Calu3 (cell line): ENCODE measurements around the gene ABHD2. TPM values are rescaled to one million over a fixed set of nuclear protein-coding genes. Genes with fewer than 3 reads are reported as not detected.
"Not testable (repeated sequence)": the region's sequence is repeated elsewhere in the genome, so short reads cannot be mapped to it uniquely, and the experiment has no call there.

Experiments
- BruUV-seq: library from RNA; stranded (reverse); fragments of 400-500 nt; replicated peaks from 2 replicates; lab custom pipeline; 2021; lab: Mats Ljungman, UMichigan
- CTCF ChIA-PET: fragments of 300-600 bp; sonication (Branson Sonifier 250); formaldehyde crosslinking; loops from one replicate; lab custom pipeline; 2022; ENCODE audit warnings: antibody characterized with exemption; lab: Charles Lee
- DNase-seq: peaks from one replicate; pipeline ENCODE4 v3.0.0; 2022
- H3K27ac Mint-ChIP-seq: one replicate; pipeline ENCODE4 v1.8.0; 2022; ENCODE audit warnings: mixed read lengths; ENCODE audit not compliant: unreplicated experiment
- H3K27me3 Mint-ChIP-seq: one replicate; pipeline ENCODE4 v1.8.0; 2022; ENCODE audit warnings: mixed read lengths; ENCODE audit not compliant: unreplicated experiment
- H3K36me3 Mint-ChIP-seq: one replicate; pipeline ENCODE4 v1.8.0; 2022; ENCODE audit warnings: mild to moderate bottlenecking, moderate library complexity, mixed read lengths; ENCODE audit not compliant: insufficient read depth, unreplicated experiment
- H3K4me1 Mint-ChIP-seq: one replicate; pipeline ENCODE4 v1.8.0; 2022; ENCODE audit warnings: mild to moderate bottlenecking, low read depth, mixed read lengths; ENCODE audit not compliant: unreplicated experiment
- H3K4me3 Mint-ChIP-seq: one replicate; pipeline ENCODE4 v1.8.0; 2022; ENCODE audit warnings: mild to moderate bottlenecking, low read depth, moderate library complexity, mixed read lengths; ENCODE audit not compliant: unreplicated experiment
- H3K9me3 Mint-ChIP-seq: one replicate; pipeline ENCODE4 v1.8.0; 2022; ENCODE audit warnings: low read depth, mixed read lengths; ENCODE audit not compliant: unreplicated experiment
- CTCF ChIP-seq: fragments of 200-600 bp; IDR thresholded peaks from one replicate; pipeline ENCODE4 v1.8.0; 2022; ENCODE audit warnings: antibody characterized with exemption; ENCODE audit not compliant: unreplicated experiment
- intact Hi-C: fragments of 100-400 bp; cut with micrococcal nuclease; formaldehyde crosslinking; loops from one replicate; pipeline ENCODE4 v1.10.0; 2022; ENCODE audit not compliant: unreplicated experiment
- total RNA-seq: library from RNA; stranded (reverse); gene quantifications from 2 replicates; pipeline ENCODE4 v1.2.3, GENCODE V29; 2022

Gene ABHD2
- total RNA-seq, 1 experiment from 2014 or later, result 353 TPM

- no peak overlapping the region for H3K4me3 Mint-ChIP-seq
- TF ChIP-seq CTCF, result no peak
- no peak overlapping the region for H3K27ac Mint-ChIP-seq
- H3K36me3 Mint-ChIP-seq, result peaks cover 2% of the 10 kb centered on the region
- peaks cover 3% of the 10 kb centered on the region for H3K9me3 Mint-ChIP-seq
- peaks cover 14% of the 10 kb centered on the region for H3K27me3 Mint-ChIP-seq
- CTCF ChIA-PET, result interaction anchor here (0.8 to 1.0 kb wide), 3 partner anchors 12 to 127 kb away, joined by 3 to 17 read pairs (median 4); partner anchors contain the start of gene ABHD2
- no TSS peak for BruUV-seq
- intact Hi-C loops, result no loop called here
- peaks cover 8% of the 10 kb centered on the region for H3K4me1 Mint-ChIP-seq
- DNase-seq, result no peak
These were observed 44.9 kb upstream of the ABHD2 start for GRCh38 chr15:89043031-89044002.

- DNase-seq, H3K27ac Mint-ChIP-seq, H3K9me3 Mint-ChIP-seq, H3K36me3 Mint-ChIP-seq, H3K27me3 Mint-ChIP-seq, BruUV-seq, intact Hi-C loops: not testable (repeated sequence)
- Mint-ChIP-seq H3K4me3 (peak overlapping the region; percentile 8), H3K4me1 (peaks cover 13% of the 10 kb centered on the region)
- CTCF ChIA-PET, result interaction anchor here (0.7 kb wide), 1 partner anchor 66 kb away, joined by 3 read pairs; no protein-coding TSS in a partner anchor
These were observed 39.1 kb upstream of the ABHD2 start for GRCh38 chr15:89049016-89049666.

- H3K27me3 Mint-ChIP-seq, result no peaks in the 10 kb centered on the region
- H3K4me3 Mint-ChIP-seq, result no peak overlapping the region
- TF ChIP-seq CTCF, result no peak
- H3K27ac Mint-ChIP-seq, result no peak overlapping the region
- BruUV-seq, result no TSS peak
- no peaks in the 10 kb centered on the region for H3K9me3 Mint-ChIP-seq
- intact Hi-C loops, result no loop called here
- DNase-seq, result no peak
- H3K4me1 Mint-ChIP-seq, result peaks cover 13% of the 10 kb centered on the region
- no peaks in the 10 kb centered on the region for H3K36me3 Mint-ChIP-seq
- CTCF ChIA-PET, result interaction anchor here (0.9 to 1.2 kb wide), 2 partner anchors 36 to 45 kb away, joined by 3 read pairs; partner anchors contain the start of gene ABHD2
These were observed 36.4 kb upstream of the ABHD2 start for GRCh38 chr15:89051875-89052274.

GRCh38 chr15:89052474-89052873, 35.8 kb upstream of the ABHD2 start:
- H3K27ac Mint-ChIP-seq, result no peak overlapping the region
- H3K4me3 Mint-ChIP-seq, result no peak overlapping the region
- CTCF ChIA-PET, result interaction anchor here (0.6 to 1.2 kb wide), 4 partner anchors 19 to 45 kb away, joined by 3 read pairs; partner anchors contain the start of gene ABHD2
- H3K9me3 Mint-ChIP-seq, result no peaks in the 10 kb centered on the region
- H3K4me1 Mint-ChIP-seq, result peaks cover 18% of the 10 kb centered on the region
- intact Hi-C loops, result no loop called here
- TF ChIP-seq CTCF, result no peak
- DNase-seq, result no peak
- no peaks in the 10 kb centered on the region for H3K27me3 Mint-ChIP-seq
- no TSS peak for BruUV-seq
- peaks cover 4% of the 10 kb centered on the region for H3K36me3 Mint-ChIP-seq
